ENCODE data around the gene TRAM2.

DNA sequence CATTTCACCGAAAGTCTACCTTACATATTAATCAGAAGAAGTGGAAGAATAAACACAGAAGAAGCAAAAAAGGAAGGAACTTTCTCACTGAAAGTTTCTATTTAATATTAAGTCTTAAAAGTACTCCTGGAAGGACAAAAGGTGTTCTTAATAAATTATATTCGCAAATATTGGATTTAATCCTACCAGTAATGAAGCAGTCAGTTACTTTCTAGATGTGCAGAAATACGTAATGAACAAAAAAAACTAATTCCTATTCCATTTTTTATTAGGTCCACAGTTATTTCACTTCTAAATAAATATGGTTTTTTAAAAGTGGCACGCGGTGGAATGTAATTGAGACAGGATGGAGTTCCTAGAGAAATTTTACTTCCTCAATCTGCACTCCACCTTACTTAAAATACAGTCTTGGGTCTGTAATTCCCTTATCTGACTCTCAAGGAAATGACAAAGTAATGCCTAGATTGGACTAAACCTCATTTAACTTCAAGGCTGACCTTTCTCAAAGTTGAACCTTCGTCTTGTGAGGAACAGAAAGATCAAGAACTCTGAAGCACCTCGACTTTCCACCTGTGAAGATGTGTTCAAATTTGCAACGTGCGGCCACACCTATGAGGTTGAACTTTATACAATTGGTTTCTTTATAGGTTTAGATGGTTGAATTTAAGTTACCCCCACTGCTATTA lies 1.1 kb upstream of the TRAM2 start:
- no peak for TF ChIP-seq ZC3H10 (CRISPR knock-in tag; IDR thresholded peaks at IDR 0.05)
- TF ChIP-seq ZFP3 (CRISPR knock-in tag; IDR thresholded peaks at IDR 0.05): no peak
- no peak for TF ChIP-seq TOX (CRISPR knock-in tag; IDR thresholded peaks at IDR 0.05; ENCODE audit: borderline replicate concordance)
- TF ChIP-seq, protein P1, sequence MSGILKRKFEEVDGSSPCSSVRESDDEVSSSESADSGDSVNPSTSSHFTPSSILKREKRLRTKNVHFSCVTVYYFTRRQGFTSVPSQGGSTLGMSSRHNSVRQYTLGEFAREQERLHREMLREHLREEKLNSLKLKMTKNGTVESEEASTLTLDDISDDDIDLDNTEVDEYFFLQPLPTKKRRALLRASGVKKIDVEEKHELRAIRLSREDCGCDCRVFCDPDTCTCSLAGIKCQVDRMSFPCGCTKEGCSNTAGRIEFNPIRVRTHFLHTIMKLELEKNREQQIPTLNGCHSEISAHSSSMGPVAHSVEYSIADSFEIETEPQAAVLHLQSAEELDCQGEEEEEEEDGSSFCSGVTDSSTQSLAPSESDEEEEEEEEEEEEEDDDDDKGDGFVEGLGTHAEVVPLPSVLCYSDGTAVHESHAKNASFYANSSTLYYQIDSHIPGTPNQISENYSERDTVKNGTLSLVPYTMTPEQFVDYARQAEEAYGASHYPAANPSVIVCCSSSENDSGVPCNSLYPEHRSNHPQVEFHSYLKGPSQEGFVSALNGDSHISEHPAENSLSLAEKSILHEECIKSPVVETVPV (CRISPR knock-in tag; IDR thresholded peaks at IDR 0.05): no peak
- no peak for TF ChIP-seq GLIS3 (CRISPR knock-in tag; IDR thresholded peaks at IDR 0.05)
- TF ChIP-seq ZFP30 (CRISPR knock-in tag; IDR thresholded peaks at IDR 0.05): no peak
- no peak for TF ChIP-seq ZNF565 (CRISPR knock-in tag; conservative IDR thresholded peaks at IDR 0.05; ENCODE audit: low read depth)
- TF ChIP-seq, protein P2, sequence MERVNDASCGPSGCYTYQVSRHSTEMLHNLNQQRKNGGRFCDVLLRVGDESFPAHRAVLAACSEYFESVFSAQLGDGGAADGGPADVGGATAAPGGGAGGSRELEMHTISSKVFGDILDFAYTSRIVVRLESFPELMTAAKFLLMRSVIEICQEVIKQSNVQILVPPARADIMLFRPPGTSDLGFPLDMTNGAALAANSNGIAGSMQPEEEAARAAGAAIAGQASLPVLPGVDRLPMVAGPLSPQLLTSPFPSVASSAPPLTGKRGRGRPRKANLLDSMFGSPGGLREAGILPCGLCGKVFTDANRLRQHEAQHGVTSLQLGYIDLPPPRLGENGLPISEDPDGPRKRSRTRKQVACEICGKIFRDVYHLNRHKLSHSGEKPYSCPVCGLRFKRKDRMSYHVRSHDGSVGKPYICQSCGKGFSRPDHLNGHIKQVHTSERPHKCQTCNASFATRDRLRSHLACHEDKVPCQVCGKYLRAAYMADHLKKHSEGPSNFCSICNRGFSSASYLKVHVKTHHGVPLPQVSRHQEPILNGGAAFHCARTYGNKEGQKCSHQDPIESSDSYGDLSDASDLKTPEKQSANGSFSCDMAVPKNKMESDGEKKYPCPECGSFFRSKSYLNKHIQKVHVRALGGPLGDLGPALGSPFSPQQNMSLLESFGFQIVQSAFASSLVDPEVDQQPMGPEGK (CRISPR knock-in tag; IDR thresholded peaks at IDR 0.05; ENCODE audit: borderline replicate concordance): no peak
- TF ChIP-seq PPARA (CRISPR knock-in tag; IDR thresholded peaks at IDR 0.05; ENCODE audit: borderline replicate concordance): no peak
- no peak for TF ChIP-seq RARB (CRISPR knock-in tag; IDR thresholded peaks at IDR 0.05)

Data from SK-N-SH treated with all-trans-retinoic acid at 6 μM for 48 hours (cell line).